Parathyroid adenoma (tissue), 2 donors: Measurements from ENCODE around the gene RGS19.
"Not testable (repeated sequence)": the region's sequence is repeated elsewhere in the genome, so short reads cannot be mapped to it uniquely, and the experiment has no call there.

ENCODE experiments used
- H2AFZ ChIP-seq: fragments of 300-600 bp; sonication (generic); one replicate; pipeline ENCODE4 v1.7.0; 2017; ENCODE audit warnings: antibody characterized with exemption, mild to moderate bottlenecking
- H3K27ac ChIP-seq: fragments of 300-600 bp; sonication (generic); one replicate; pipeline ENCODE4 v1.7.0; 2017
- H3K27me3 ChIP-seq: fragments of 300-600 bp; sonication (generic); one replicate; pipeline ENCODE4 v1.7.0; 2017; ENCODE audit warnings: low read length; ENCODE audit not compliant: control insufficient read depth, insufficient read depth
- H3K36me3 ChIP-seq: fragments of 300-600 bp; sonication (generic); one replicate; pipeline ENCODE4 v1.7.0; 2017; ENCODE audit warnings: low read length; ENCODE audit not compliant: control insufficient read depth, insufficient read depth
- H3K4me1 ChIP-seq: fragments of 300-600 bp; sonication (generic); one replicate; pipeline ENCODE4 v1.7.0; 2017; ENCODE audit warnings: control low read depth
- H3K4me2 ChIP-seq: fragments of 300-600 bp; sonication (generic); one replicate; pipeline ENCODE4 v1.7.0; 2017; ENCODE audit warnings: low read length
- H3K4me3 ChIP-seq: fragments of 300-600 bp; sonication (generic); one replicate; pipeline ENCODE4 v1.7.0; 2017; ENCODE audit warnings: low read depth, low read length
- H3K79me2 ChIP-seq: fragments of 300-600 bp; sonication (generic); one replicate; pipeline ENCODE4 v1.7.0; 2017; ENCODE audit warnings: control low read depth
- H3K9ac ChIP-seq: fragments of 300-600 bp; sonication (generic); one replicate; pipeline ENCODE4 v1.7.0; 2017; ENCODE audit warnings: mild to moderate bottlenecking
- H3K9me3 ChIP-seq: fragments of 300-600 bp; sonication (generic); one replicate; pipeline ENCODE4 v1.7.0; 2017; ENCODE audit warnings: low read length; ENCODE audit not compliant: control insufficient read depth
- CTCF ChIP-seq: fragments of 300-600 bp; sonication (generic); IDR thresholded peaks from one replicate; pipeline ENCODE4 v1.7.0; 2017; ENCODE audit warnings: antibody characterized with exemption, mild to moderate bottlenecking
- donor health status: primary hyperparathyroidism.

RGS19 gene

GRCh38 chr20:64092258-64093012, 13.1 kb upstream of the RGS19 start:
- Histone ChIP-seq H3K79me2 (no peaks in the 10 kb centered on the region), H2AFZ (no peak overlapping the region), H3K4me2 (no peak overlapping the region), H3K27ac (no peak overlapping the region), H3K9me3 (no peaks in the 10 kb centered on the region), H3K9ac (no peak overlapping the region), H3K4me1 (peaks cover 16% of the 10 kb centered on the region), H3K4me3 (no peak overlapping the region), H3K27me3 (no peaks in the 10 kb centered on the region), H3K36me3 (no peaks in the 10 kb centered on the region)
- no peak for TF ChIP-seq CTCF

GRCh38 chr20:64091770-64092169, 12.5 kb upstream of the RGS19 start:
- no peaks in the 10 kb centered on the region for H3K36me3 ChIP-seq
- no peak overlapping the region for H3K9ac ChIP-seq
- no peaks in the 10 kb centered on the region for H3K27me3 ChIP-seq
- no peak overlapping the region for H3K4me2 ChIP-seq
- H3K9me3 ChIP-seq: no peaks in the 10 kb centered on the region
- H2AFZ ChIP-seq: no peak overlapping the region
- no peak for TF ChIP-seq CTCF
- H3K4me1 ChIP-seq: peaks cover 16% of the 10 kb centered on the region
- no peak overlapping the region for H3K27ac ChIP-seq
- H3K4me3 ChIP-seq: no peak overlapping the region
- no peaks in the 10 kb centered on the region for H3K79me2 ChIP-seq

- Histone ChIP-seq H3K4me1 (peaks cover 15% of the 10 kb centered on the region), H3K79me2 (no peaks in the 10 kb centered on the region), H3K9me3 (no peaks in the 10 kb centered on the region), H3K27me3 (no peaks in the 10 kb centered on the region), H3K9ac (no peak overlapping the region), H3K4me3 (no peak overlapping the region), H3K27ac (no peak overlapping the region), H3K36me3 (no peaks in the 10 kb centered on the region), H3K4me2 (no peak overlapping the region), H2AFZ (no peak overlapping the region)
- TF ChIP-seq CTCF: no peak
These were observed 12.0 kb upstream of the RGS19 start for GRCh38 chr20:64091340-64091739.

- Histone ChIP-seq H3K36me3 (no peaks in the 10 kb centered on the region), H3K4me2 (no peak overlapping the region), H3K9me3 (no peaks in the 10 kb centered on the region), H3K9ac (no peak overlapping the region), H3K79me2 (no peaks in the 10 kb centered on the region), H3K4me3 (no peak overlapping the region), H3K27ac (no peak overlapping the region), H2AFZ (no peak overlapping the region), H3K4me1 (peaks cover 5% of the 10 kb centered on the region), H3K27me3 (no peaks in the 10 kb centered on the region)
- TF ChIP-seq CTCF: no peak
These were observed 10.8 kb upstream of the RGS19 start for GRCh38 chr20:64090165-64090564.

- peaks cover 12% of the 10 kb centered on the region for H3K4me1 ChIP-seq
- not testable (repeated sequence) for H3K9ac ChIP-seq, H3K9me3 ChIP-seq, H3K36me3 ChIP-seq, H3K27ac ChIP-seq, H2AFZ ChIP-seq, H3K79me2 ChIP-seq, H3K27me3 ChIP-seq, H3K4me3 ChIP-seq, H3K4me2 ChIP-seq
These were observed 9.3 kb upstream of the RGS19 start for GRCh38 chr20:64088586-64088985.

- not testable (repeated sequence) for H2AFZ ChIP-seq, H3K9ac ChIP-seq, H3K79me2 ChIP-seq, H3K4me2 ChIP-seq, H3K36me3 ChIP-seq, H3K9me3 ChIP-seq, H3K4me3 ChIP-seq, H3K27ac ChIP-seq, H3K27me3 ChIP-seq
- peaks cover 14% of the 10 kb centered on the region for H3K4me1 ChIP-seq
These were observed 8.0 kb upstream of the RGS19 start for GRCh38 chr20:64087226-64087825.
